PC-3 (cell line): ENCODE data around the gene TTC23. TPM values are rescaled to one million over a fixed set of nuclear protein-coding genes. Genes with fewer than 3 reads are reported as not detected.

Experiments
- ATAC-seq: fragments of 200-7000 bp; cut with Tn5 transposase; 2 replicates; pipeline ENCODE4 v1.9.1; 2020; ENCODE audit warnings: mild to moderate bottlenecking, moderate library complexity
- BruUV-seq: library from RNA; stranded (reverse); fragments of 400-500 nt; replicated peaks from 2 replicates; lab custom pipeline; 2021; lab: Mats Ljungman, UMichigan
- CTCF ChIA-PET: fragments of 300-600 bp; sonication (Branson Sonifier 250); formaldehyde crosslinking; loops from one replicate; lab custom pipeline; 2022; ENCODE audit warnings: antibody characterized with exemption; lab: Charles Lee
- POLR2A ChIA-PET: fragments of 300-600 bp; sonication (Branson Sonifier 250); formaldehyde crosslinking; loops from one replicate; lab custom pipeline; 2022; ENCODE audit warnings: antibody characterized with exemption; ENCODE audit not compliant: unreplicated experiment; lab: Charles Lee
- DNase-seq: peaks from one replicate; pipeline ENCODE4 v3.0.0-alpha.2; 2015
- H2AFZ ChIP-seq: fragments of 300-600 bp; sonication (generic); 2 replicates; pipeline ENCODE4 v1.6.0; 2016; ENCODE audit warnings: antibody characterized with exemption, low read length
- H3F3A ChIP-seq: fragments of 300-600 bp; sonication (generic); one replicate; pipeline ENCODE4 v1.6.0; 2017; ENCODE audit warnings: antibody characterized with exemption, low read length, control low read depth, mild to moderate bottlenecking; ENCODE audit not compliant: unreplicated experiment
- H3K27ac ChIP-seq: fragments of 300-600 bp; sonication (generic); 2 replicates; pipeline ENCODE4 v1.5.1; 2016; ENCODE audit warnings: mild to moderate bottlenecking, low read length
- H3K27me3 ChIP-seq: fragments of 300-600 bp; sonication (generic); 2 replicates; pipeline ENCODE4 v1.6.1; 2016; ENCODE audit warnings: low read length, mixed read lengths
- H3K36me3 ChIP-seq: fragments of 300-600 bp; sonication (generic); 2 replicates; pipeline ENCODE4 v1.6.1; 2016; ENCODE audit warnings: low read depth, mixed run types, low read length, mixed read lengths
- H3K4me1 ChIP-seq: fragments of 300-600 bp; sonication (generic); 2 replicates; pipeline ENCODE4 v1.5.1; 2016; ENCODE audit warnings: low read length; ENCODE audit not compliant: insufficient read depth
- H3K4me2 ChIP-seq: fragments of 300-600 bp; sonication (generic); 2 replicates; pipeline ENCODE4 v1.6.0; 2016; ENCODE audit warnings: low read length
- H3K4me3 ChIP-seq: fragments of 300-600 bp; sonication (generic); 2 replicates; pipeline ENCODE4 v1.5.1; 2016; ENCODE audit warnings: mild to moderate bottlenecking, low read length, mixed read lengths
- H3K79me2 ChIP-seq: fragments of 300-600 bp; sonication (generic); 2 replicates; pipeline ENCODE4 v1.6.1; 2017; ENCODE audit warnings: low read length, mixed read lengths
- H3K9ac ChIP-seq: fragments of 300-600 bp; sonication (generic); 2 replicates; pipeline ENCODE4 v1.6.0; 2016; ENCODE audit warnings: mild to moderate bottlenecking, low read length
- H3K9me2 ChIP-seq: fragments of 300-600 bp; sonication (generic); replicated peaks from 2 replicates; pipeline ENCODE4 v1.6.1; 2016; ENCODE audit warnings: mixed run types, low read length, mixed read lengths
- H3K9me3 ChIP-seq: fragments of 300-600 bp; sonication (generic); 2 replicates; pipeline ENCODE4 v1.6.1; 2016; ENCODE audit warnings: low read length, mixed read lengths
- H4K20me1 ChIP-seq: fragments of 300-600 bp; sonication (generic); 2 replicates; pipeline ENCODE4 v1.6.1; 2016; ENCODE audit warnings: low read length, mixed read lengths
- EZH2 ChIP-seq: fragments of 300-600 bp; sonication (generic); IDR thresholded peaks from one replicate; pipeline ENCODE4 v1.6.1; 2017; ENCODE audit warnings: antibody characterized with exemption, mild to moderate bottlenecking, low read length; ENCODE audit not compliant: unreplicated experiment
- EZH2phosphoT487 ChIP-seq: fragments of 300-600 bp; sonication (generic); IDR thresholded peaks from 2 replicates; pipeline ENCODE4 v1.6.1; 2018; ENCODE audit warnings: mild to moderate bottlenecking, antibody characterized with exemption, low read length, borderline replicate concordance
- intact Hi-C: fragments of 100-400 bp; cut with micrococcal nuclease; formaldehyde crosslinking; loops from 2 replicates; pipeline ENCODE4 v1.9.0; 2023
- total RNA-seq: library from RNA; depleted of rRNA; stranded (reverse); fragments of >200 nt; gene quantifications from 2 replicates; pipeline ENCODE4 v1.2.3, GENCODE V29; 2014
- TF ChIP-seq, protein P1 (sequence below): fragments of 300-600 bp; sonication (generic); conservative IDR thresholded peaks from 2 replicates; pipeline ENCODE4 v1.5.1; 2017; ENCODE audit warnings: antibody characterized with exemption, low read depth, mild to moderate bottlenecking, low read length

The TTC23 gene
- total RNA-seq, 1 experiment from 2014 or later = 10.4 TPM

DNA sequence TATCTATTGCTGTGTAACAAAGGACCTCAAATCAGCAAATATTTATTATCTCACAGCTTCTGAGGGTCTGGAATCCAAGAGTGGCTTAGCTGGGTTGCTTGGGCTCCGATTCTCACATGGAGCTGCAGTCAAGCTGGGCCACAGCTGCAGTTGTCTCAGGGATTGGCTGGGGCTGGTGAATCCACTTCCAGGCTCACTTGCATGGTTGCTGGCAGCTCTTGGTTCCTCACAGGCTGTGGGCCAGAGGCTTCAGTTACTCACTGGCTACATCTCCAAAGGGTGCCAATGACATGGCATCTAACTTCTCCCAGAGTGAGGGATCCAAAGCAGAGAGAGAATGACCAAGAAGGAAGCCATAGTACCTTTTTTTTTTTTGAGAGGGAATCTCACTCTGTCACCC lies 158.4 kb downstream of the TTC23 start:
- no peaks in the 10 kb centered on the region for H3K27me3 ChIP-seq
- no peak for ATAC-seq
- no peaks in the 10 kb centered on the region for H3K9me3 ChIP-seq
- H3K4me2 ChIP-seq = no peak overlapping the region
- H3K9ac ChIP-seq = no peak overlapping the region
- ChIA-PET CTCF (no interaction called here), POLR2A (no interaction called here)
- H3K4me3 ChIP-seq = no peak overlapping the region
- H3K9me2 ChIP-seq = no peaks in the 10 kb centered on the region
- no peak for TF ChIP-seq EZH2phosphoT487
- TF ChIP-seq, protein P1, sequence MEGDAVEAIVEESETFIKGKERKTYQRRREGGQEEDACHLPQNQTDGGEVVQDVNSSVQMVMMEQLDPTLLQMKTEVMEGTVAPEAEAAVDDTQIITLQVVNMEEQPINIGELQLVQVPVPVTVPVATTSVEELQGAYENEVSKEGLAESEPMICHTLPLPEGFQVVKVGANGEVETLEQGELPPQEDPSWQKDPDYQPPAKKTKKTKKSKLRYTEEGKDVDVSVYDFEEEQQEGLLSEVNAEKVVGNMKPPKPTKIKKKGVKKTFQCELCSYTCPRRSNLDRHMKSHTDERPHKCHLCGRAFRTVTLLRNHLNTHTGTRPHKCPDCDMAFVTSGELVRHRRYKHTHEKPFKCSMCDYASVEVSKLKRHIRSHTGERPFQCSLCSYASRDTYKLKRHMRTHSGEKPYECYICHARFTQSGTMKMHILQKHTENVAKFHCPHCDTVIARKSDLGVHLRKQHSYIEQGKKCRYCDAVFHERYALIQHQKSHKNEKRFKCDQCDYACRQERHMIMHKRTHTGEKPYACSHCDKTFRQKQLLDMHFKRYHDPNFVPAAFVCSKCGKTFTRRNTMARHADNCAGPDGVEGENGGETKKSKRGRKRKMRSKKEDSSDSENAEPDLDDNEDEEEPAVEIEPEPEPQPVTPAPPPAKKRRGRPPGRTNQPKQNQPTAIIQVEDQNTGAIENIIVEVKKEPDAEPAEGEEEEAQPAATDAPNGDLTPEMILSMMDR = no peak
- TF ChIP-seq EZH2 = no peak
- H3K27ac ChIP-seq = no peak overlapping the region
- H4K20me1 ChIP-seq = no peaks in the 10 kb centered on the region
- DNase-seq = no peak
- BruUV-seq = no TSS peak
- no peaks in the 10 kb centered on the region for H3K79me2 ChIP-seq
- intact Hi-C loops = no loop called here
- no peaks in the 10 kb centered on the region for H3F3A ChIP-seq
- H3K36me3 ChIP-seq = no peaks in the 10 kb centered on the region
- no peak overlapping the region for H2AFZ ChIP-seq
- no peaks in the 10 kb centered on the region for H3K4me1 ChIP-seq

DNA sequence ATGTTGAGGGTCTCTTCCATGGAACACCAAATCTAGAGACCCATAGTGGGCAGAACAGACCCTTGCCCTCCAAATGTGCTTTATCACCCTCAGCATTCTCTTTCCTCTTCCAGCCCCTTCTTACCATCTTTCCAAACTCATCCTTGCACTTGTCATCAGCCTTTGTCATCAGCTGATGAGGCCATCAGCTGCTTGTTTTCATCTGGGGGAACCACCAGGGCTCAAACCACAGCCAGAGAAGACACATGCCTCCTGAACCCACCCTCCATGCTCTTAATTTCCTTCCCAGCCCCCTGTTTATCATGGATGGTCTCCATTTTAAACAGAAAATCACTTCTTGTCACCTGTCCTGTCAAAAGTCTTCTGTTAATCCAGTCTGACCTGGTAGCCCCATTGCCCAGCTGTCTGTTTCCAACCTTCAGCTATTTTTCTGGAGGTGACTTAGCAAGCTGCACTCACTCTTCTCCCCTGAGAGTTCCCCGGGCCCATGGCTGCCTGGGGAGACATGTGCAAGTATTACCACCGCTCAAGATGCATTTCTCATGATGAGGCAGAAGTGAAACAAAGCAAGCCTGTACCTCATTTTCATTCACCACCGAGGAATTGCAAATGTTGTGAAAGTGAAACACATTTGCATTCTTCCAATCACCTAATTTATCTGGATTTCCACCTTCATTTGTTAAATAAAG lies 159.2 kb downstream of the TTC23 start:
- no peaks in the 10 kb centered on the region for H3K9me3 ChIP-seq
- CTCF ChIA-PET = no interaction called here
- no peaks in the 10 kb centered on the region for H3K27me3 ChIP-seq
- ATAC-seq = no peak
- no peak overlapping the region for H3K4me3 ChIP-seq
- no peaks in the 10 kb centered on the region for H3K4me1 ChIP-seq
- no peak overlapping the region for H3K27ac ChIP-seq
- H3K36me3 ChIP-seq = no peaks in the 10 kb centered on the region
- DNase-seq = no peak
- TF ChIP-seq, protein P1 = no peak
- TF ChIP-seq EZH2 = no peak
- no peak for TF ChIP-seq EZH2phosphoT487
- intact Hi-C loops = no loop called here
- no peaks in the 10 kb centered on the region for H3K9me2 ChIP-seq
- H3F3A ChIP-seq = no peaks in the 10 kb centered on the region
- POLR2A ChIA-PET = no interaction called here
- no peaks in the 10 kb centered on the region for H4K20me1 ChIP-seq
- no peak overlapping the region for H2AFZ ChIP-seq
- H3K79me2 ChIP-seq = no peaks in the 10 kb centered on the region
- H3K9ac ChIP-seq = no peak overlapping the region
- no peak overlapping the region for H3K4me2 ChIP-seq
- BruUV-seq = no TSS peak

DNA sequence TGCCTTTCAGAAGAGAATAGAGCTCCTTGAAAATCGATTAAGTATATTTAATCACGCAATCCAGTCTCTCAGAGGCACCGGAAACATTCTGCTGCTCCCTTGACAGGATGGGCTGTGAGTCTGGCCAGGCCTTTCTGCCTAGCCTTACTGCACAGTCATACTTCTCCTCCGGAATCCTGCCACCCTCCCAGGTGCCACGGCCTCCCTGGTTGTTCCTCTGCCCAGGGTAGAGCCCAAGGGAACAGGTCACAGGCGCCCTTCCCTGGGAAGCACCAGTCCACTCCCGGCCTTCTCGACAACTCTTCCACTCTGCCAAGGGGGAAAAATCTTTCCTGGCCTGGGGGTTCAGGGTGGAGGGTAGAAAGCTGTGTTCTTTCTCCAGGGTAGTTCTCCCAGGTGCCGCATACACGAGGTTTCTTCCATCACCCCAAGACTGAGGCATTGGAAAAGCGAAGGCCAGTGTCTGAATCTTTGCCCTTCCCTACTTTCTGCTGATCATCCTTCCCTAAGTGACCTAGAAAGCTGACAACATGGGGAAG lies 161.9 kb downstream of the TTC23 start:
- H3K9me2 ChIP-seq = no peaks in the 10 kb centered on the region
- no TSS peak for BruUV-seq
- no peak overlapping the region for H3K9ac ChIP-seq
- no peak overlapping the region for H3K27ac ChIP-seq
- H4K20me1 ChIP-seq = no peaks in the 10 kb centered on the region
- ChIA-PET CTCF (no interaction called here), POLR2A (no interaction called here)
- H3K4me3 ChIP-seq = no peak overlapping the region
- DNase-seq = no peak
- no peaks in the 10 kb centered on the region for H3F3A ChIP-seq
- H2AFZ ChIP-seq = no peak overlapping the region
- no peaks in the 10 kb centered on the region for H3K9me3 ChIP-seq
- ATAC-seq = no peak
- no peak for TF ChIP-seq EZH2phosphoT487
- TF ChIP-seq, protein P1 = no peak
- intact Hi-C loops = no loop called here
- H3K4me1 ChIP-seq = no peaks in the 10 kb centered on the region
- H3K79me2 ChIP-seq = no peaks in the 10 kb centered on the region
- no peaks in the 10 kb centered on the region for H3K36me3 ChIP-seq
- H3K4me2 ChIP-seq = no peak overlapping the region
- peaks cover 5% of the 10 kb centered on the region; the same call in 1 of the 2 replicates for H3K27me3 ChIP-seq
